HEK293T (cell line): ENCODE data around the gene VWA5B2.

Source experiments
- FOXK2 ChIP-seq: fragments of 450-650 bp; IDR thresholded peaks from 2 replicates; pipeline ENCODE4 v1.6.1; 2016; ENCODE audit warnings: mild to moderate bottlenecking
- SUZ12 ChIP-seq: fragments of 450-650 bp; IDR thresholded peaks from 2 replicates; pipeline ENCODE4 v1.6.1; 2016; ENCODE audit warnings: mild to moderate bottlenecking
- TARDBP ChIP-seq: fragments of 450-650 bp; IDR thresholded peaks from 2 replicates; pipeline ENCODE4 v1.6.1; 2016
- ZNF384 ChIP-seq: fragments of 450-650 bp; IDR thresholded peaks from 2 replicates; pipeline ENCODE4 v1.6.1; 2016

GRCh38 chr3:184236033-184236410, 6.6 kb downstream of the VWA5B2 start:
- no peak for TF ChIP-seq FOXK2
- no peak for TF ChIP-seq SUZ12
- no peak for TF ChIP-seq TARDBP
- TF ChIP-seq ZNF384, result no peak
